Stomach (tissue), 9 donors: ENCODE measurements around the gene VAV2. TPM values are rescaled to one million over a fixed set of nuclear protein-coding genes. Genes with fewer than 3 reads are reported as not detected.

Source experiments
- DNase-seq, 2 donors: peaks; one replicate each; pipeline versions ENCODE4 v3.0.0 to v3.0.0-alpha.2; 2013 to 2019
- H3K27ac ChIP-seq, 5 donors: fragments of 200-600 bp in 4 of 5; sonication (generic) in 4 of 5; one replicate each; pipeline ENCODE4 v1.5.1; 2013 to 2019; ENCODE audit warnings: mild to moderate bottlenecking in 1 of 5, moderate library complexity in 1 of 5
- H3K27me3 ChIP-seq, 3 donors: fragments of 200-600 bp; sonication (generic); one replicate each; pipeline ENCODE4 v1.5.1; 2017 to 2019; ENCODE audit warnings: mixed run types in 1 of 3
- H3K36me3 ChIP-seq, 4 donors: fragments of 200-600 bp; sonication (generic); 1 replicate in 3 of 4; 2 replicates in 1 of 4; pipeline ENCODE4 v1.5.1; 2016 to 2019
- H3K4me1 ChIP-seq, 4 donors: fragments of 200-600 bp; sonication (generic); one replicate each; pipeline ENCODE4 v1.5.1; 2016 to 2019
- H3K4me3 ChIP-seq, 4 donors: fragments of 200-600 bp; sonication (generic) in 3 of 4; one replicate each; pipeline ENCODE4 v1.5.1; 2016 to 2019; ENCODE audit warnings: mild to moderate bottlenecking in 1 of 4
- H3K9me3 ChIP-seq, 4 donors: fragments of 200-600 bp; sonication (generic); one replicate each; pipeline ENCODE4 v1.5.1; 2016 to 2019
- CTCF ChIP-seq, 7 experiments: fragments of 450-650 bp in 4 of 7; fragments of 200-600 bp in 3 of 7; sonication (generic) in 3 of 7; IDR thresholded peaks; one replicate each; pipeline ENCODE4 v1.5.1; 2016 to 2019; ENCODE audit warnings: antibody characterized with exemption in 7 of 7, control low read depth in 2 of 7, mild to moderate bottlenecking in 1 of 7
- EP300 ChIP-seq: sonication (generic); formaldehyde crosslinking; IDR thresholded peaks from one replicate; pipeline ENCODE4 v1.6.1; 2017; ENCODE audit warnings: antibody characterized with exemption
- POLR2A ChIP-seq, 4 donors: fragments of 450-650 bp; IDR thresholded peaks; one replicate each; pipeline ENCODE4 v1.6.1; 2016; ENCODE audit warnings: antibody characterized with exemption in 4 of 4, control low read depth in 2 of 4, mild to moderate bottlenecking in 1 of 4, moderate library complexity in 1 of 4
- POLR2AphosphoS5 ChIP-seq, 3 donors: sonication (generic); formaldehyde crosslinking; IDR thresholded peaks; one replicate each; pipeline ENCODE4 v1.6.1; 2016; ENCODE audit warnings: antibody characterized with exemption in 3 of 3
- WGBS, 5 donors: extraction: QIAGEN DNeasy Blood & Tissue Kit in 3 of 5; methylation state at CpG; one replicate each; pipeline versions ENCODE4 v1.1.5 to v1.1.7; 2013 to 2018; 5-methylcytosine and 5-hydroxymethylcytosine counted together
- intact Hi-C: fragments of 100-400 bp; cut with DNase I; formaldehyde crosslinking; loops from one replicate; pipeline ENCODE4 v1.15.1; 2023; ENCODE audit warnings: low total_unique reads
- polyA plus RNA-seq, 3 donors: library from polyadenylated mRNA; stranded (reverse); fragments of 200-250 nt; gene quantifications; one replicate each; pipeline ENCODE4 v1.2.3, GENCODE V29; 2013
- total RNA-seq, 5 donors: library from RNA; depleted of rRNA; stranded (reverse); fragments of >200 nt; gene quantifications; one replicate each; pipeline versions ENCODE4 v1.1.0 to v1.2.3, GENCODE V29; 2014 to 2016
- donor health status: healthy with polysubstance abuse.
- donor health status: Bipolar disorder and iron deficiency.
- donor health status: healthy.

Gene VAV2
- total and polyA plus RNA-seq, 8 donors: 4.1 to 14.2 (median 7.0) TPM

- intact Hi-C loops: no loop called here
- H3K4me1 ChIP-seq: peaks cover 32 to 73% (median 58%) of the 10 kb centered on the region in 4 donors
- WGBS, 5 donors: 86 to 91% (median 88%) methylated on average over 10 to 20 of the region's 20 CpGs
- no peak overlapping the region for H3K4me3 ChIP-seq
- no peaks in the 10 kb centered on the region for H3K27me3 ChIP-seq
- H3K9me3 ChIP-seq: no peaks in the 10 kb centered on the region
- DNase-seq: no peak
- no peak for TF ChIP-seq CTCF (IDR thresholded peaks at IDR 0.05)
- no peak for TF ChIP-seq POLR2AphosphoS5 (IDR thresholded peaks at IDR 0.05)
- no peak overlapping the region for H3K27ac ChIP-seq
- H3K36me3 ChIP-seq: no peaks in the 10 kb centered on the region
Observed at GRCh38 chr9:133974631-133975341, 17.3 kb downstream of the VAV2 start.

GRCh38 chr9:133973791-133974630 lies 18.1 kb downstream of the VAV2 start:
- DNase-seq: peak; percentile 65 to 71
- intact Hi-C loops: no loop called here
- Histone ChIP-seq H3K4me3 (no peak overlapping the region), H3K27ac (no peak overlapping the region), H3K9me3 (no peaks in the 10 kb centered on the region), H3K4me1 (peaks cover 25 to 65% (median 50%) of the 10 kb centered on the region in 4 donors), H3K36me3 (no peaks in the 10 kb centered on the region), H3K27me3 (no peaks in the 10 kb centered on the region)
- WGBS, 5 donors: 47 to 68% (median 53%) methylated on average over 15 to 22 of the region's 22 CpGs
- TF ChIP-seq POLR2A (IDR thresholded peaks at IDR 0.05) (no peak), EP300 (no peak), CTCF (IDR thresholded peaks at IDR 0.05) (no peak), POLR2AphosphoS5 (IDR thresholded peaks at IDR 0.05) (no peak)

- no peak overlapping the region for H3K27ac ChIP-seq
Observed at GRCh38 chr9:133973111-133973790, 18.9 kb downstream of the VAV2 start.

More at GRCh38 chr9:133973111-133973790, 18.9 kb downstream of the VAV2 start:
- 83 to 90% (median 84%) methylated on average over 14 to 24 of the region's 24 CpGs for WGBS, 5 donors
- TF ChIP-seq EP300 (no peak), POLR2AphosphoS5 (IDR thresholded peaks at IDR 0.05) (no peak), POLR2A (IDR thresholded peaks at IDR 0.05) (no peak), CTCF (IDR thresholded peaks at IDR 0.05) (no peak)
- H3K36me3 ChIP-seq: no peaks in the 10 kb centered on the region
- H3K4me1 ChIP-seq: peaks cover 19 to 58% (median 43%) of the 10 kb centered on the region in 4 donors
- intact Hi-C loops: no loop called here
- no peak overlapping the region for H3K4me3 ChIP-seq
- DNase-seq: no peak
- H3K27me3 ChIP-seq: no peaks in the 10 kb centered on the region
- no peaks in the 10 kb centered on the region for H3K9me3 ChIP-seq
